DND-41 (cell line): Measurements from ENCODE around the gene SYNJ1.

Experiments used
- EZH2 ChIP-seq: IDR thresholded peaks from 3 replicates; pipeline ENCODE4 v1.6.1; 2012; ENCODE audit warnings: borderline replicate concordance, low read depth, mild to moderate bottlenecking, moderate library complexity, low read length, inconsistent platforms; ENCODE audit not compliant: severe bottlenecking
- TF ChIP-seq, protein P1 (sequence below): IDR thresholded peaks from 2 replicates; pipeline ENCODE4 v1.5.1; 2012; ENCODE audit warnings: borderline replicate concordance, low read length, moderate library complexity, mild to moderate bottlenecking; ENCODE audit not compliant: poor library complexity, severe bottlenecking; ENCODE audit errors: extremely low read depth

DNA sequence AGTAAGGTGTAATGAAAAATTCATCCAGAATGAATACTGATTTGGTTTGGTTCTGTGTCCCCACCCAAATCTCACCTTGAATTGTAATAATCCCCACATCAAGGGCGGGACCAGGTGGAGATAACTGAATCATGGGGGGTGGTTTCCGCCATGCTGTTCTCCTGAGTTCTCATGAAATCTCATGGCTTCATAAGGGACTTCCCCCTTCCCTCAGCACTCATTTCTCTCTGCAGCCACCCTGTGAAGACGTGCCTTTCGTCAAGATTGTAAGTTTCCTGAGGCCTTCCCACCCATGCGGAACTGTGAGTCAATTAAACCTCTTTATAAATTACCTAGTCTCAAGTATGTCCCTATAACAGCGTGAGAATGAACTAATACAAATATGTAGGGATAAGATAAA lies 5.5 kb upstream of the SYNJ1 start:
- TF ChIP-seq, protein P1, sequence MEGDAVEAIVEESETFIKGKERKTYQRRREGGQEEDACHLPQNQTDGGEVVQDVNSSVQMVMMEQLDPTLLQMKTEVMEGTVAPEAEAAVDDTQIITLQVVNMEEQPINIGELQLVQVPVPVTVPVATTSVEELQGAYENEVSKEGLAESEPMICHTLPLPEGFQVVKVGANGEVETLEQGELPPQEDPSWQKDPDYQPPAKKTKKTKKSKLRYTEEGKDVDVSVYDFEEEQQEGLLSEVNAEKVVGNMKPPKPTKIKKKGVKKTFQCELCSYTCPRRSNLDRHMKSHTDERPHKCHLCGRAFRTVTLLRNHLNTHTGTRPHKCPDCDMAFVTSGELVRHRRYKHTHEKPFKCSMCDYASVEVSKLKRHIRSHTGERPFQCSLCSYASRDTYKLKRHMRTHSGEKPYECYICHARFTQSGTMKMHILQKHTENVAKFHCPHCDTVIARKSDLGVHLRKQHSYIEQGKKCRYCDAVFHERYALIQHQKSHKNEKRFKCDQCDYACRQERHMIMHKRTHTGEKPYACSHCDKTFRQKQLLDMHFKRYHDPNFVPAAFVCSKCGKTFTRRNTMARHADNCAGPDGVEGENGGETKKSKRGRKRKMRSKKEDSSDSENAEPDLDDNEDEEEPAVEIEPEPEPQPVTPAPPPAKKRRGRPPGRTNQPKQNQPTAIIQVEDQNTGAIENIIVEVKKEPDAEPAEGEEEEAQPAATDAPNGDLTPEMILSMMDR = no peak
- TF ChIP-seq EZH2 = no peak
